Activated CD4-positive, alpha-beta T cell treated with anti-CD3 and anti-CD28 coated beads for 24 hours (primary cell): ENCODE results near the gene PHKG1.
A peak's percentile ranks its signal among the peaks of the same experiment; 100 is the strongest.
"Not testable (repeated sequence)": the region's sequence is repeated elsewhere in the genome, so short reads cannot be mapped to it uniquely, and the experiment has no call there.

Experiments
- DNase-seq, 2 donors: peaks; one replicate each; pipeline ENCODE4 v3.0.0-alpha.2; 2020; ENCODE audit warnings: low read depth in 2 of 2

Gene PHKG1

GRCh38 chr7:56092789-56093531 is at the start of gene PHKG1:
TSS of gene PHKG1 (minus strand) at chr7:56092952. CDS start at chr7:56088941, 4,011 bp downstream.
- DNase-seq = no peak

- not testable (repeated sequence) for DNase-seq
Measured at GRCh38 chr7:56131062-56131461, 38.3 kb upstream of the PHKG1 start.

- DNase-seq = no peak
Measured at GRCh38 chr7:56127241-56127975, 34.7 kb upstream of the PHKG1 start.

- no peak for DNase-seq
Measured at GRCh38 chr7:56125831-56126230, 33.1 kb upstream of the PHKG1 start.

GRCh38 chr7:56124981-56125380 is 32.2 kb upstream of the PHKG1 start:
- no peak for DNase-seq

- no peak for DNase-seq
Measured at GRCh38 chr7:56121440-56121839, 28.7 kb upstream of the PHKG1 start.

GRCh38 chr7:56115852-56116538 is 23.2 kb upstream of the PHKG1 start, which contains the start of gene NUPR2:
TSS of gene NUPR2 (minus strand) at chr7:56116417. CDS start at chr7:56116314, 103 bp downstream.
- no peak for DNase-seq

GRCh38 chr7:56112244-56112643 is 19.5 kb upstream of the PHKG1 start:
- DNase-seq = not testable (repeated sequence)

- no peak for DNase-seq
Measured at GRCh38 chr7:56110611-56111010, 17.9 kb upstream of the PHKG1 start.

- no peak for DNase-seq
Measured at GRCh38 chr7:56107954-56108258, 15.2 kb upstream of the PHKG1 start.

- peak; percentile 87 to 88 for DNase-seq
Measured at GRCh38 chr7:56106108-56107073, 13.6 kb upstream of the PHKG1 start, which contains the start of gene CHCHD2. TSS of gene CHCHD2 (minus strand) at chr7:56106476. CDS start at chr7:56106413, 63 bp downstream.

- DNase-seq = no peak
Measured at GRCh38 chr7:56105508-56105907, 12.8 kb upstream of the PHKG1 start.

- not testable (repeated sequence) for DNase-seq
Measured at GRCh38 chr7:56104138-56104537, 11.4 kb upstream of the PHKG1 start.

- no peak for DNase-seq
Measured at GRCh38 chr7:56099653-56100052, 6.9 kb upstream of the PHKG1 start.

- DNase-seq = not testable (repeated sequence)
Measured at GRCh38 chr7:56098187-56099008, 5.6 kb upstream of the PHKG1 start.

- DNase-seq = no peak
Measured at GRCh38 chr7:56097700-56098099, 4.9 kb upstream of the PHKG1 start.

- not testable (repeated sequence) for DNase-seq
Measured at GRCh38 chr7:56092388-56092787, 364 bp downstream of the PHKG1 start.

GRCh38 chr7:56091591-56091990 is 1.2 kb downstream of the PHKG1 start:
- DNase-seq = no peak

- no peak for DNase-seq
Measured at GRCh38 chr7:56087445-56087844, 5.3 kb downstream of the PHKG1 start.

- DNase-seq = no peak
Measured at GRCh38 chr7:56086761-56087160, 6.0 kb downstream of the PHKG1 start.
